Forelimb muscle (tissue), 1 donor: ENCODE data around the gene QSOX1. TPM values are rescaled to one million over a fixed set of nuclear protein-coding genes. Genes with fewer than 3 reads are reported as not detected.

Experiments
- DNase-seq: peaks from one replicate; pipeline ENCODE4 v3.0.0-alpha.2; 2013; ENCODE audit warnings: low read depth
- polyA plus RNA-seq: library from polyadenylated mRNA; unstranded; fragments of 120-200 nt; gene quantifications from one replicate; pipeline ENCODE4 v1.2.1, GENCODE V29; 2013; ENCODE audit not compliant: insufficient read length

QSOX1 gene
- polyA plus RNA-seq, 1 donor: 21.0 TPM

GRCh38 chr1:180234369-180235076, 79.9 kb downstream of the QSOX1 start:
- DNase-seq: no peak

GRCh38 chr1:180235077-180235501, 80.4 kb downstream of the QSOX1 start:
- no peak for DNase-seq

GRCh38 chr1:180235502-180236239, 81.0 kb downstream of the QSOX1 start:
- no peak for DNase-seq

GRCh38 chr1:180236698-180237509, 82.2 kb downstream of the QSOX1 start:
- no peak for DNase-seq

- DNase-seq: no peak
Observed at GRCh38 chr1:180237869-180238476, 83.3 kb downstream of the QSOX1 start.

- no peak for DNase-seq
Observed at GRCh38 chr1:180238675-180239074, 84.0 kb downstream of the QSOX1 start.

GRCh38 chr1:180239145-180240096, 84.8 kb downstream of the QSOX1 start:
- no peak for DNase-seq

- DNase-seq: no peak
Observed at GRCh38 chr1:180241716-180242544, 87.3 kb downstream of the QSOX1 start.

GRCh38 chr1:180243517-180244221, 89.0 kb downstream of the QSOX1 start:
- DNase-seq: no peak

GRCh38 chr1:180244840-180245239, 90.2 kb downstream of the QSOX1 start:
- no peak for DNase-seq

GRCh38 chr1:180246579-180246978, 91.9 kb downstream of the QSOX1 start:
- no peak for DNase-seq

GRCh38 chr1:180247061-180247460, 92.4 kb downstream of the QSOX1 start:
- no peak for DNase-seq

- DNase-seq: no peak
Observed at GRCh38 chr1:180247580-180247979, 92.9 kb downstream of the QSOX1 start.

- DNase-seq: no peak
Observed at GRCh38 chr1:180248176-180248575, 93.5 kb downstream of the QSOX1 start.

GRCh38 chr1:180248731-180249681, 94.3 kb downstream of the QSOX1 start:
- DNase-seq: no peak

GRCh38 chr1:180249725-180250498, 95.2 kb downstream of the QSOX1 start:
- DNase-seq: no peak

- no peak for DNase-seq
Observed at GRCh38 chr1:180250499-180250770, 95.8 kb downstream of the QSOX1 start.
